NT2/D1 (cell line): ENCODE results near the gene NFATC4.

Experiments used
- SUZ12 ChIP-seq: IDR thresholded peaks from 2 replicates; pipeline ENCODE4 v1.6.1; 2011; ENCODE audit not compliant: insufficient read length, insufficient read depth; ENCODE audit errors: extremely low read depth
- YY1 ChIP-seq: IDR thresholded peaks from 2 replicates; pipeline ENCODE4 v1.6.1; 2011; ENCODE audit not compliant: insufficient read length, insufficient read depth

DNA sequence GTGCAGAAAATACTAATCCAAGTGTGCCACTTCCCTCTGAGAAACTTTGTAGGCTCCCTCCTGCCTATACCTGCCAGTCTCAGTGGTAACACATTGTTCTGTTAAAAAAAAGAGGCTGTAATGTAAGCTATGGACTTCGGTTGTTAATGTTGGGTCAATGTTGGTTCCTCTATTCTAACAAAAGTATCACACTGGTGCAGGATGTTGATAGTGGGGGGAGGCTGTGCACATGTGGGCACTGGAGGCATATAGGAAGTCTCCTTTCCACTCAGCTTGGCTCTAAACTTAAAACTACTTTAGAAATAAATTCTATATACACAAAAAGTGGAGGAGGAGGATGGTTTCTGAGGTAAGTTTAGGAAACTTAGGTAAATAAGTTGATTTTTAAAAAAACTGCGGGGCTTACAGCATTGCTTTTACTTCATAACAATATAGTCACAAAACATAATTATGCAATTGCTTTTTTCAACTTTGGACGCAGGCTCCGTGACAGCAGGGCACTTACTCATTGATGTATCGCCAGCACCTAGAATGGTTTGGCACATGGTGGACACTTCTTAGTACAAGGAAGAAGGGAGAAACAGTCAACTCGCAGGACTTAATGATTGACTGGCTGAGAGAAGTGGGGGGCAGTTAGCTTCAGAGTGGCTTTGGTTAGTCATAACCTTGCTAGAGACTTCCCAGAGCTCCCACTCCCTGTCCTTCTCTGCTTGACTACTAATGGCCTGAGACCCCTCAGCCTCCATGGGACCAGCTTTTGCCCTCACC lies 22.9 kb downstream of the NFATC4 start:
- TF ChIP-seq YY1 (no peak), SUZ12 (no peak)
